Liver (tissue), 9 donors: Measurements from ENCODE around the gene DDN. TPM values are rescaled to one million over a fixed set of nuclear protein-coding genes. Genes with fewer than 3 reads are reported as not detected.

Source experiments
- DNase-seq: peaks from one replicate; pipeline ENCODE4 v3.0.0-alpha.2; 2017; ENCODE audit warnings: low spot score
- H3K27ac ChIP-seq, 2 donors: one replicate each; pipeline ENCODE4 v1.7.0; 2013; ENCODE audit warnings: inconsistent platforms in 2 of 2, low read length in 2 of 2, control low read depth in 1 of 2, low read depth in 1 of 2, mild to moderate bottlenecking in 1 of 2
- H3K27me3 ChIP-seq, 4 donors: one replicate each; pipeline versions ENCODE4 v1.6.1 to v1.7.0; 2013; ENCODE audit warnings: low read length in 3 of 4, inconsistent platforms in 1 of 4, mild to moderate bottlenecking in 1 of 4, moderate library complexity in 1 of 4; ENCODE audit not compliant: control insufficient read depth in 4 of 4, insufficient read depth in 4 of 4
- H3K36me3 ChIP-seq, 4 donors: one replicate each; pipeline versions ENCODE4 v1.6.1 to v1.7.0; 2013; ENCODE audit warnings: low read length in 3 of 4, mild to moderate bottlenecking in 3 of 4, low read depth in 1 of 4, moderate library complexity in 1 of 4; ENCODE audit not compliant: control insufficient read depth in 4 of 4, insufficient read depth in 3 of 4
- H3K4me1 ChIP-seq, 4 donors: one replicate each; pipeline versions ENCODE4 v1.6.1 to v1.7.0; 2013; ENCODE audit warnings: low read length in 3 of 4, mild to moderate bottlenecking in 3 of 4, moderate library complexity in 1 of 4; ENCODE audit not compliant: control insufficient read depth in 4 of 4, insufficient read depth in 4 of 4
- H3K4me3 ChIP-seq, 3 donors: one replicate each; pipeline versions ENCODE4 v1.6.1 to v1.7.0; 2013; ENCODE audit warnings: low read length in 3 of 3, control low read depth in 1 of 3, low read depth in 1 of 3, mild to moderate bottlenecking in 1 of 3
- H3K9ac ChIP-seq, 2 donors: one replicate each; pipeline ENCODE4 v1.7.0; 2013; ENCODE audit warnings: low read length in 2 of 2, mild to moderate bottlenecking in 2 of 2, moderate library complexity in 2 of 2, control low read depth in 1 of 2, low read depth in 1 of 2
- H3K9me3 ChIP-seq, 4 donors: one replicate each; pipeline versions ENCODE4 v1.6.1 to v1.7.0; 2013; ENCODE audit warnings: low read length in 3 of 4; ENCODE audit not compliant: control insufficient read depth in 4 of 4
- ATF3 ChIP-seq: IDR thresholded peaks from 2 replicates; pipeline ENCODE4 v1.6.1; 2016; ENCODE audit warnings: antibody characterized with exemption
- CTCF ChIP-seq: fragments of 150-350 bp; IDR thresholded peaks from 2 replicates; pipeline ENCODE4 v1.5.1; 2017; ENCODE audit warnings: improper control_type of control experiment, low read depth, low read length; ENCODE audit not compliant: missing input control
- EGR1 ChIP-seq, 2 donors: IDR thresholded peaks; 2 replicates each; pipeline ENCODE4 v1.6.1; 2016 to 2018; ENCODE audit warnings: antibody characterized with exemption in 2 of 2, low read depth in 2 of 2
- FOXA1 ChIP-seq: IDR thresholded peaks from 2 replicates; pipeline ENCODE4 v1.6.1; 2016; ENCODE audit warnings: antibody characterized with exemption
- FOXA2 ChIP-seq: IDR thresholded peaks from 2 replicates; pipeline ENCODE4 v1.6.1; 2016; ENCODE audit warnings: antibody characterized with exemption
- GABPA ChIP-seq, 2 donors: IDR thresholded peaks in 1 of 2; conservative IDR thresholded peaks in 1 of 2; 2 replicates each; pipeline ENCODE4 v1.6.1; 2016; ENCODE audit warnings: antibody characterized with exemption in 2 of 2, mild to moderate bottlenecking in 1 of 2, moderate library complexity in 1 of 2
- HNF4A ChIP-seq, 2 donors: conservative IDR thresholded peaks; 2 replicates each; pipeline ENCODE4 v1.6.1; 2016; ENCODE audit warnings: antibody characterized with exemption in 2 of 2, mild to moderate bottlenecking in 2 of 2
- HNF4G ChIP-seq: IDR thresholded peaks from 2 replicates; pipeline ENCODE4 v1.6.1; 2016; ENCODE audit warnings: antibody characterized with exemption
- MAX ChIP-seq: IDR thresholded peaks from 2 replicates; pipeline ENCODE4 v1.6.1; 2016; ENCODE audit warnings: antibody characterized with exemption
- NR2F2 ChIP-seq: IDR thresholded peaks from 2 replicates; pipeline ENCODE4 v1.6.1; 2016; ENCODE audit warnings: antibody characterized with exemption
- REST ChIP-seq: IDR thresholded peaks from 2 replicates; pipeline ENCODE4 v1.6.1; 2016; ENCODE audit warnings: antibody characterized with exemption, mild to moderate bottlenecking
- RXRA ChIP-seq, 2 donors: IDR thresholded peaks; 2 replicates each; pipeline ENCODE4 v1.6.1; 2017 to 2018; ENCODE audit warnings: antibody characterized with exemption in 2 of 2, mild to moderate bottlenecking in 1 of 2
- SP1 ChIP-seq: IDR thresholded peaks from 2 replicates; pipeline ENCODE4 v1.6.1; 2018; ENCODE audit warnings: antibody characterized with exemption, mild to moderate bottlenecking
- TAF1 ChIP-seq: conservative IDR thresholded peaks from 2 replicates; pipeline ENCODE4 v1.6.1; 2016; ENCODE audit warnings: antibody characterized with exemption, mild to moderate bottlenecking
- YY1 ChIP-seq: IDR thresholded peaks from 2 replicates; pipeline ENCODE4 v1.6.1; 2016; ENCODE audit warnings: antibody characterized with exemption, mild to moderate bottlenecking
- ZBTB33 ChIP-seq: IDR thresholded peaks from 2 replicates; pipeline ENCODE4 v1.6.1; 2016; ENCODE audit warnings: antibody characterized with exemption
- WGBS: extraction: QIAGEN DNeasy Blood & Tissue Kit; methylation state at CpG from one replicate; pipeline ENCODE4 v1.1.7; 2013; 5-methylcytosine and 5-hydroxymethylcytosine counted together
- polyA plus RNA-seq, 2 donors: library from polyadenylated mRNA; stranded (reverse) in 1 of 2; unstranded in 1 of 2; fragments of 200-250 nt in 1 of 2; fragments of >200 nt in 1 of 2; fragmentation: Nextera tagmentation in 1 of 2; extraction: Ambion mirVana in 1 of 2; gene quantifications; one replicate each; pipeline versions ENCODE4 v1.2.1 to v1.2.3, GENCODE V29; 2013 to 2015
- total RNA-seq, 2 donors: library from RNA; depleted of rRNA; stranded (reverse); fragments of >200 nt; gene quantifications; one replicate each; pipeline ENCODE4 v1.2.3, GENCODE V29; 2014
- donor health status: healthy.
- donor health status: healthy.
- donor health status: healthy.
- donor health status: healthy.
- donor health status: healthy.

Gene DDN
- total and polyA plus RNA-seq, 4 donors, result 0.09 TPM; not detected in 3

GRCh38 chr12:48970702-48971334 is 28.4 kb downstream of the DDN start:
- no peak for DNase-seq
- Histone ChIP-seq H3K36me3 (no peaks in the 10 kb centered on the region), H3K27ac (no peak overlapping the region), H3K4me3 (no peak overlapping the region), H3K4me1 (peaks cover 0 to 16% (median 6%) of the 10 kb centered on the region in 4 donors), H3K9ac (no peak overlapping the region), H3K9me3 (no peaks in the 10 kb centered on the region), H3K27me3 (peaks cover 0 to 15% (median 9%) of the 10 kb centered on the region in 4 donors)
- no peak for TF ChIP-seq ZBTB33
- no peak for TF ChIP-seq RXRA (IDR thresholded peaks at IDR 0.05)
- no peak for TF ChIP-seq HNF4A (conservative IDR thresholded peaks at IDR 0.05)
- no peak for TF ChIP-seq SP1
- TF ChIP-seq HNF4G, result no peak
- no peak for TF ChIP-seq NR2F2
- TF ChIP-seq FOXA2, result no peak
- no peak for TF ChIP-seq REST
- no peak for TF ChIP-seq MAX
- WGBS, result 22% methylated on average over 10 of the region's 10 CpGs

- peak overlapping the region in 1 of 3 donors; percentile 6 for H3K4me3 ChIP-seq
- no peaks in the 10 kb centered on the region for H3K36me3 ChIP-seq
- peaks cover 0 to 15% (median 9%) of the 10 kb centered on the region in 4 donors for H3K27me3 ChIP-seq
- TF ChIP-seq ATF3 (no peak), YY1 (no peak), MAX (no peak), TAF1 (no peak), RXRA (IDR thresholded peaks at IDR 0.05) (no peak), CTCF (no peak), NR2F2 (no peak), SP1 (no peak), EGR1 (IDR thresholded peaks at IDR 0.05; ENCODE audit: low read depth in 2 of 2) (no peak), GABPA (IDR thresholded peaks at IDR 0.05 in 1 of 2, conservative IDR thresholded peaks at IDR 0.05 in 1 of 2) (no peak), FOXA1 (no peak), REST (no peak)
Observed at GRCh38 chr12:48969833-48970701, 29.1 kb downstream of the DDN start.

More at GRCh38 chr12:48969833-48970701, 29.1 kb downstream of the DDN start:
- no peak overlapping the region for H3K9ac ChIP-seq
- no peaks in the 10 kb centered on the region for H3K9me3 ChIP-seq
- no peak overlapping the region for H3K27ac ChIP-seq
- WGBS, result 9% methylated on average over 77 of the region's 77 CpGs
- no peak for DNase-seq
- H3K4me1 ChIP-seq, result peaks cover 0 to 16% (median 6%) of the 10 kb centered on the region in 4 donors
